PC-9 (cell line): Measurements from ENCODE around the gene SELENON. TPM values are rescaled to one million over a fixed set of nuclear protein-coding genes. Genes with fewer than 3 reads are reported as not detected.

Experiments
- BruUV-seq: library from RNA; stranded (reverse); fragments of 400-500 nt; replicated peaks from 2 replicates; lab custom pipeline; 2021; lab: Mats Ljungman, UMichigan
- CTCF ChIA-PET: fragments of 300-600 bp; sonication (Branson Sonifier 250); formaldehyde crosslinking; loops from one replicate; lab custom pipeline; 2022; ENCODE audit warnings: antibody characterized with exemption; lab: Charles Lee
- POLR2A ChIA-PET: fragments of 300-600 bp; sonication (Branson Sonifier 250); formaldehyde crosslinking; loops from one replicate; lab custom pipeline; 2022; ENCODE audit warnings: antibody characterized with exemption; ENCODE audit not compliant: unreplicated experiment; lab: Charles Lee
- DNase-seq, 2 experiments: peaks; one replicate each; pipeline versions ENCODE4 v3.0.0 to v3.0.0-alpha.2; 2015 to 2022; ENCODE audit warnings: mixed read lengths in 1 of 2
- H2AFZ ChIP-seq: fragments of 200-600 bp; sonication (generic); 2 replicates; pipeline ENCODE4 v1.8.1; 2017; ENCODE audit warnings: antibody characterized with exemption
- H3F3A ChIP-seq: fragments of 200-600 bp; sonication (generic); 2 replicates; pipeline ENCODE4 v1.8.1; 2017; ENCODE audit warnings: antibody characterized with exemption, mild to moderate bottlenecking, low read depth; ENCODE audit not compliant: insufficient read depth
- H3K27ac ChIP-seq: fragments of 200-600 bp; sonication (generic); 2 replicates; pipeline ENCODE4 v1.6.1; 2016; ENCODE audit warnings: mixed run types
- H3K27me3 ChIP-seq: fragments of 200-600 bp; sonication (generic); 2 replicates; pipeline ENCODE4 v1.6.1; 2016; ENCODE audit warnings: low read depth, mixed run types; ENCODE audit not compliant: insufficient read depth
- H3K36me3 ChIP-seq: fragments of 200-600 bp; sonication (generic); 2 replicates; pipeline ENCODE4 v1.6.1; 2016; ENCODE audit warnings: low read depth, mixed run types
- H3K4me1 ChIP-seq: fragments of 200-600 bp; sonication (generic); replicated peaks from 2 replicates; pipeline ENCODE4 v1.6.1; 2016; ENCODE audit warnings: mixed run types; ENCODE audit not compliant: insufficient read depth
- H3K4me2 ChIP-seq: fragments of 200-600 bp; sonication (generic); 2 replicates; pipeline ENCODE4 v1.6.1; 2017; ENCODE audit warnings: mixed run types
- H3K4me3 ChIP-seq: fragments of 200-600 bp; sonication (generic); 2 replicates; pipeline ENCODE4 v1.6.1; 2016; ENCODE audit warnings: mixed run types
- H3K79me2 ChIP-seq: fragments of 200-600 bp; sonication (generic); 2 replicates; pipeline ENCODE4 v1.6.1; 2017; ENCODE audit warnings: low read depth, mixed run types
- H3K9me2 ChIP-seq: fragments of 200-600 bp; sonication (generic); 2 replicates; pipeline ENCODE4 v1.8.1; 2017; ENCODE audit warnings: mild to moderate bottlenecking; ENCODE audit not compliant: insufficient read depth
- H3K9me3 ChIP-seq: fragments of 200-600 bp; sonication (generic); 2 replicates; pipeline ENCODE4 v1.8.1; 2016; ENCODE audit warnings: low read depth; ENCODE audit not compliant: insufficient read depth
- H4K20me1 ChIP-seq: fragments of 200-600 bp; sonication (generic); 2 replicates; pipeline ENCODE4 v1.8.1; 2017; ENCODE audit not compliant: insufficient read depth
- EZH2 ChIP-seq: fragments of 200-600 bp; sonication (generic); IDR thresholded peaks from 2 replicates; pipeline ENCODE4 v1.8.0; 2017; ENCODE audit warnings: antibody characterized with exemption, low read depth
- intact Hi-C: fragments of 100-400 bp; cut with micrococcal nuclease; formaldehyde crosslinking; loops from one replicate; pipeline ENCODE4 v1.10.0; 2022; ENCODE audit not compliant: unreplicated experiment
- total RNA-seq: library from RNA; stranded (reverse); gene quantifications from 2 replicates; pipeline ENCODE4 v1.2.3, GENCODE V29; 2021
- TF ChIP-seq, protein P1 (sequence below): fragments of 200-600 bp; sonication (generic); conservative IDR thresholded peaks from 2 replicates; pipeline ENCODE4 v1.6.1; 2017; ENCODE audit warnings: mixed run types, antibody characterized with exemption, mild to moderate bottlenecking, moderate library complexity

Gene SELENON
- total RNA-seq, 1 experiment from 2014 or later = 44.3 TPM

DNA sequence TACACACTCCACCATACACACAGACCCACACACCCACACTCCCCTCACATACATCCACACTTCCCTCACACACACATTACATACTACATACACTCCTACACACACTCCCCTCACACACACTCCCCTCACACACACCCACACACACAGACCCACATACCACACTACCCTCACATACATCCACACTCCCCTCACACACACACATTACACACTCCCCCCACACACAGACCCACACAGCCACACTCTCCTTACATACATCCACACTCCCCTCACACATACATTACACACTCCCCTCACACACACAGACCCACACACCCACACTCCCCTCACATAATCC lies 32.6 kb upstream of the SELENON start:
- H3K27ac ChIP-seq = no peak overlapping the region
- no peaks in the 10 kb centered on the region for H3K79me2 ChIP-seq
- H3K9me2 ChIP-seq = no peaks in the 10 kb centered on the region
- ChIA-PET POLR2A (no interaction called here), CTCF (no interaction called here)
- H3K36me3 ChIP-seq = no peaks in the 10 kb centered on the region
- H3F3A ChIP-seq = no peaks in the 10 kb centered on the region
- no TSS peak for BruUV-seq
- intact Hi-C loops = no loop called here
- H3K4me2 ChIP-seq = no peak overlapping the region
- H4K20me1 ChIP-seq = no peaks in the 10 kb centered on the region
- no peak overlapping the region for H3K4me3 ChIP-seq
- TF ChIP-seq, protein P1, sequence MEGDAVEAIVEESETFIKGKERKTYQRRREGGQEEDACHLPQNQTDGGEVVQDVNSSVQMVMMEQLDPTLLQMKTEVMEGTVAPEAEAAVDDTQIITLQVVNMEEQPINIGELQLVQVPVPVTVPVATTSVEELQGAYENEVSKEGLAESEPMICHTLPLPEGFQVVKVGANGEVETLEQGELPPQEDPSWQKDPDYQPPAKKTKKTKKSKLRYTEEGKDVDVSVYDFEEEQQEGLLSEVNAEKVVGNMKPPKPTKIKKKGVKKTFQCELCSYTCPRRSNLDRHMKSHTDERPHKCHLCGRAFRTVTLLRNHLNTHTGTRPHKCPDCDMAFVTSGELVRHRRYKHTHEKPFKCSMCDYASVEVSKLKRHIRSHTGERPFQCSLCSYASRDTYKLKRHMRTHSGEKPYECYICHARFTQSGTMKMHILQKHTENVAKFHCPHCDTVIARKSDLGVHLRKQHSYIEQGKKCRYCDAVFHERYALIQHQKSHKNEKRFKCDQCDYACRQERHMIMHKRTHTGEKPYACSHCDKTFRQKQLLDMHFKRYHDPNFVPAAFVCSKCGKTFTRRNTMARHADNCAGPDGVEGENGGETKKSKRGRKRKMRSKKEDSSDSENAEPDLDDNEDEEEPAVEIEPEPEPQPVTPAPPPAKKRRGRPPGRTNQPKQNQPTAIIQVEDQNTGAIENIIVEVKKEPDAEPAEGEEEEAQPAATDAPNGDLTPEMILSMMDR = no peak
- no peak for TF ChIP-seq EZH2
- no peaks in the 10 kb centered on the region for H3K4me1 ChIP-seq
- H3K27me3 ChIP-seq = no peaks in the 10 kb centered on the region
- no peaks in the 10 kb centered on the region for H3K9me3 ChIP-seq
- no peak for DNase-seq
- H2AFZ ChIP-seq = no peak overlapping the region

DNA sequence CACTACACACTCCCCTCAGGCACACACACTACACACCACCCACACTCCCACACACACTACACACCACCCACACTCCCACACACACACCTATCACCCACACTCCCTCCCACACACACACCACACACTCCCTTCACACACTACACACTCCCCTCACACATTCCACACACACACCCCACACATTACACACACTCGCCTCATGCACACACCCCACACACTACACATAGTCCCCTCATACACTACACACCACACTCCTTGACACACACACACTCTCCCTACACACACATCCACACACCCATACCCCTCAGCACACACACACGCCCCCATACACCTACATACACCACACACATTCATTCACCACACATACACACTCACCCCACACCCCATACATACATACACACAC lies 31.0 kb upstream of the SELENON start:
- TF ChIP-seq EZH2 = no peak

GRCh38 chr1:25769625-25770383 lies 30.2 kb upstream of the SELENON start:
- Histone ChIP-seq H4K20me1 (no peaks in the 10 kb centered on the region), H3F3A (no peaks in the 10 kb centered on the region; the same call in 1 of the 2 replicates), H3K27me3 (no peaks in the 10 kb centered on the region), H3K4me1 (peaks cover 16% of the 10 kb centered on the region), H3K79me2 (no peaks in the 10 kb centered on the region), H2AFZ (no peak overlapping the region), H3K9me2 (no peaks in the 10 kb centered on the region), H3K27ac (no peak overlapping the region), H3K4me3 (no peak overlapping the region), H3K9me3 (no peaks in the 10 kb centered on the region), H3K36me3 (no peaks in the 10 kb centered on the region), H3K4me2 (no peak overlapping the region)
- POLR2A ChIA-PET = no interaction called here
- DNase-seq = no peak
- CTCF ChIA-PET = no interaction called here
- intact Hi-C loops = no loop called here
- no TSS peak for BruUV-seq
- TF ChIP-seq EZH2 = no peak
- TF ChIP-seq, protein P1 = no peak

More for the DNA sequence above, 31.0 kb upstream of the SELENON start:
- H3K27ac ChIP-seq = no peak overlapping the region
- BruUV-seq = no TSS peak
- peaks cover 12% of the 10 kb centered on the region for H3K4me1 ChIP-seq
- H3K4me3 ChIP-seq = no peak overlapping the region
- H3K9me3 ChIP-seq = no peaks in the 10 kb centered on the region
- intact Hi-C loops = no loop called here
- H2AFZ ChIP-seq = no peak overlapping the region
- no peak overlapping the region for H3K4me2 ChIP-seq
- no peaks in the 10 kb centered on the region for H3K27me3 ChIP-seq
- no peaks in the 10 kb centered on the region for H3K79me2 ChIP-seq
- CTCF ChIA-PET = no interaction called here
- H4K20me1 ChIP-seq = no peaks in the 10 kb centered on the region
- H3K9me2 ChIP-seq = no peaks in the 10 kb centered on the region
- no peaks in the 10 kb centered on the region for H3K36me3 ChIP-seq
- DNase-seq = no peak
- POLR2A ChIA-PET = no interaction called here
- no peaks in the 10 kb centered on the region; the same call in 1 of the 2 replicates for H3F3A ChIP-seq
